BLaER1 (cell line): Measurements from ENCODE around the gene RNF223.

Source experiments
- H3K27ac ChIP-seq: shearing (Covaris generic); formaldehyde crosslinking; 2 replicates; pipeline ENCODE4 v1.8.1; 2022
- H3K27me3 ChIP-seq: shearing (Covaris generic); formaldehyde crosslinking; 2 replicates; pipeline ENCODE4 v1.8.1; 2022
- H3K36me3 ChIP-seq: shearing (Covaris generic); formaldehyde crosslinking; 2 replicates; pipeline ENCODE4 v1.8.1; 2022
- H3K4me1 ChIP-seq: shearing (Covaris generic); formaldehyde crosslinking; 2 replicates; pipeline ENCODE4 v1.8.1; 2022
- H3K4me2 ChIP-seq: shearing (Covaris generic); formaldehyde crosslinking; 2 replicates; pipeline ENCODE4 v1.8.1; 2022
- H3K4me3 ChIP-seq: shearing (Covaris generic); formaldehyde crosslinking; 2 replicates; pipeline ENCODE4 v1.8.1; 2022
- H3K9ac ChIP-seq: shearing (Covaris generic); formaldehyde crosslinking; 2 replicates; pipeline ENCODE4 v1.8.1; 2022
- H3K9me3 ChIP-seq: shearing (Covaris generic); formaldehyde crosslinking; 2 replicates; pipeline ENCODE4 v1.8.1; 2022
- H4K20me1 ChIP-seq: shearing (Covaris generic); formaldehyde crosslinking; 2 replicates; pipeline ENCODE4 v1.8.1; 2022
- Cebpa-rat ChIP-seq: shearing (Covaris generic); IDR thresholded peaks from 2 replicates; pipeline ENCODE4 v1.8.1; 2022

The RNF223 gene

DNA sequence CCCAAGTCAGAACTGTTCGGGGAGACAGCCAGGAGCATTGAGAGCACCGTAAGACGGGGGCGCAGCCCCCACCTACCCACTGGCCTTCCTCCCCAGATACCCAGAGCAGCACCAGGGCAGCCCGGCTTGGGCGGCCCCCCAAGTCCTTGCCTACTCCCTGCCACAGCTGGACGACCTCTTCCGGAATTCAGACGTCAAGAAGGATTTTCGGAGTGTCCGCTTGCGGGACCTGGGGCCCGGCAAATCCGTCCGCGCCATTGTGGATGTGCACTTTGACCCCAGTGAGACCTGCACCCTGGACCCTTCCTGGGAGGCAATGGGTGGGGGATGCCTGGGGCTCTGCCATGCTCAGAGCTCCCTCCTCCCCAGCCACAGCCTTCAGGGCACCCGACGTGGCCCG lies 26.7 kb downstream of the RNF223 start:
- Histone ChIP-seq H4K20me1 (peaks cover 32% of the 10 kb centered on the region), H3K9ac (no peak overlapping the region), H3K4me2 (no peak overlapping the region), H3K27me3 (no peaks in the 10 kb centered on the region), H3K4me1 (peaks cover 8% of the 10 kb centered on the region), H3K9me3 (no peaks in the 10 kb centered on the region), H3K27ac (no peak overlapping the region), H3K36me3 (peaks cover 79% of the 10 kb centered on the region), H3K4me3 (no peak overlapping the region)
- no peak for TF ChIP-seq Cebpa-rat

DNA sequence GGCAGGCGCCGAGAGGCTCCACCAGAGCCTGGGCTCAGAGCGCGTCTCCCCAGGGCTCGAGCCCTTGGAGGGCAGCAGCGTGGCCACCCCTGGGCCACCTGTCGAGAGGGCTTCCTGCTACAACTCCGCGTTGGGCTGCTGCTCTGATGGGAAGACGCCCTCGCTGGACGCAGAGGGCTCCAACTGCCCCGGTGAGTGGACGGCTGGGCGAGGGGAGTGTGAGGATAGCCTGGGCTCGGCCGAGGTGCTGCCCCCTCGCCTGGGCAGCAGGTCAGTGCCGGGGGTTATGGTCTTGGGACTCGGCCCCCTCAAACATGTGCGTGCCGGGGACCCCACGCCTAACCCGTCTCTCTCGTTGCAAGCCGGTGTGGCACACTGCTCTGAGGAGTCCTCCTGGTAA lies 27.3 kb downstream of the RNF223 start:
- H3K9ac ChIP-seq: no peak overlapping the region
- H3K36me3 ChIP-seq: peaks cover 79% of the 10 kb centered on the region
- TF ChIP-seq Cebpa-rat: no peak
- H3K27ac ChIP-seq: no peak overlapping the region
- peaks cover 39% of the 10 kb centered on the region for H4K20me1 ChIP-seq
- no peaks in the 10 kb centered on the region for H3K27me3 ChIP-seq
- no peak overlapping the region for H3K4me2 ChIP-seq
- H3K4me3 ChIP-seq: no peak overlapping the region
- H3K9me3 ChIP-seq: no peaks in the 10 kb centered on the region
- H3K4me1 ChIP-seq: peaks cover 8% of the 10 kb centered on the region

DNA sequence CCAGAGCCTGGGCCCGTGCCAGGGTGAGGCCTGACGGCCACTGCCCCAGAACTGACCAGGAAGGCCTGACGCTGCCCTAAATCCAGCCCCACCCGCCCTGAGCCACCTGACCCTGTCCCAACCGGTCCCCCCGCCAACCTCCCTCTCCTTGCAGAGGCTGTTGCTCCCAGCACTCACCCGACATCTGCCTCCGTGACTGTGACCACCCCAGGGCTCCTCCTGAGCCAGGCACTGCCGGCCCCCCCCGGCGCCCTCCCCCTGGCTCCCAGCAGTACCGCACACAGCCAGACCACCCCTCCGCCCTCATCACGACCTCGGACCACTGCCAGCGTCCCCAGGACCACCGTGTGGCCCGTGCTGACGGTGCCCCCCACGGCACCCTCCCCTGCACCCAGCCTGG lies 27.9 kb downstream of the RNF223 start:
- no peak for TF ChIP-seq Cebpa-rat
- no peak overlapping the region for H3K4me2 ChIP-seq
- H3K27ac ChIP-seq: no peak overlapping the region
- H3K27me3 ChIP-seq: no peaks in the 10 kb centered on the region
- H3K36me3 ChIP-seq: peaks cover 79% of the 10 kb centered on the region
- H3K4me1 ChIP-seq: peaks cover 8% of the 10 kb centered on the region
- H4K20me1 ChIP-seq: peaks cover 44% of the 10 kb centered on the region
- no peak overlapping the region for H3K4me3 ChIP-seq
- H3K9ac ChIP-seq: no peak overlapping the region
- no peaks in the 10 kb centered on the region for H3K9me3 ChIP-seq

DNA sequence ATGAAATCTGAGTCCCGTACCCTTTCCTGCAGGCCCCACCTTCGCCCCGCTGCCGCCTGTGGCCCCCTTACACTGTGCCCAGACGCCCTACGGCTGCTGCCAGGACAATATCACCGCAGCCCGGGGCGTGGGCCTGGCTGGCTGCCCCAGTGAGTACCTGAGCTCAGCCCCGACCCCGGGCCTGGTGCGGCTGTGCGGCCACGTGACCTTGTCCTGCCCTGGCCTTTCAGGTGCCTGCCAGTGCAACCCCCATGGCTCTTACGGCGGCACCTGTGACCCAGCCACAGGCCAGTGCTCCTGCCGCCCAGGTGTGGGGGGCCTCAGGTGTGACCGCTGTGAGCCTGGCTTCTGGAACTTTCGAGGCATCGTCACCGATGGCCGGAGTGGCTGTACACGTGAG lies 29.0 kb downstream of the RNF223 start:
- Histone ChIP-seq H3K4me2 (no peak overlapping the region), H3K27ac (no peak overlapping the region), H3K9ac (no peak overlapping the region), H3K4me1 (peaks cover 5% of the 10 kb centered on the region), H3K9me3 (no peaks in the 10 kb centered on the region), H3K27me3 (peaks cover 2% of the 10 kb centered on the region; the same call in 1 of the 2 replicates), H3K4me3 (no peak overlapping the region), H4K20me1 (peaks cover 51% of the 10 kb centered on the region), H3K36me3 (peaks cover 71% of the 10 kb centered on the region)
- TF ChIP-seq Cebpa-rat: no peak

DNA sequence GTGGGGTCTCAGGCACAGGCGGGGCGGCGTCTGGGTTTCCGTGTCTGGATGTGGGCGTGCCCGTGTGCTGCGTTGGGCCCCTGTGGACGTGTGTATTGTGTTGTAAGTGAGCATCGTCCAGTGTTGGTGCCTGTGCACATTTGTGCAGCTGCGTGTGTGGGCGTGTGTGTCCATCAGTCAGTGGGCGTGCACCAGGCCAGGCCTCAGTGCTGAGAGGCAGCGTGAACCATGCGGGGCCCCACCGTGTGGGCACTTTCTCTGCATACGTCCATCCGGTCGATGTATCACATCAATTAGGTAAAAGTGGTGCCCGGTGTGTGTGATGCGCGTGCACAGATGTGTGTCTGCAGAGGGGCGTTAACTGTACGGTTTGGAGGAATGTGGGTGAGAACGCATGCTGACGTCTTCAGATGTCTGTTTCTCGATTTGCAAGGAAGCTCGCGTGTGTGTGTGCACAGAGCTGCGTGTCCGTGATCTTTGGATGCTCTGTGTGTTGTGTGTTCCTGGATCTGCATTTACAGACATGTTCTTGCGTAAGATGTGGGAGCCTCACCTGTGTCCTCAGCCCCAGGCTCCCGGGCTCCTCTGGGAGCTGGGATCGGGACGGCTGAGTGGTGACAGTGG lies 29.5 kb downstream of the RNF223 start:
- TF ChIP-seq Cebpa-rat: 0 out of 2 replicates have a peak, but pooled peaks have one; percentile 24
- H3K4me3 ChIP-seq: no peak overlapping the region
- peaks cover 70% of the 10 kb centered on the region for H3K36me3 ChIP-seq
- H3K4me1 ChIP-seq: peaks cover 10% of the 10 kb centered on the region
- H4K20me1 ChIP-seq: peaks cover 56% of the 10 kb centered on the region
- H3K4me2 ChIP-seq: no peak overlapping the region
- no peaks in the 10 kb centered on the region for H3K9me3 ChIP-seq
- H3K27me3 ChIP-seq: peaks cover 6% of the 10 kb centered on the region; the same call in 1 of the 2 replicates
- H3K9ac ChIP-seq: no peak overlapping the region
- no peak overlapping the region for H3K27ac ChIP-seq

DNA sequence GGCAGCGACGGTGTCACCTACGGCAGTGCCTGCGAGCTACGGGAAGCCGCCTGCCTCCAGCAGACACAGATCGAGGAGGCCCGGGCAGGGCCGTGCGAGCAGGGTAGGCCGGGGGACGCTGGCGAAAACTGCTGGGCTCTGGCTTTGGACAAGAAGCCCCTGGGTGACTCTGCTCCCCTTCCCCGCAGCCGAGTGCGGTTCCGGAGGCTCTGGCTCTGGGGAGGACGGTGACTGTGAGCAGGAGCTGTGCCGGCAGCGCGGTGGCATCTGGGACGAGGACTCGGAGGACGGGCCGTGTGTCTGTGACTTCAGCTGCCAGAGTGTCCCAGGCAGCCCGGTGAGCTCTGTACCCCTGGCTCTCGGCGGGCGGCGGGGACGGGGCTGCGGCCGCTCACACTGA lies 30.2 kb downstream of the RNF223 start:
- Histone ChIP-seq H3K27ac (no peak overlapping the region), H4K20me1 (peaks cover 61% of the 10 kb centered on the region), H3K27me3 (peaks cover 6% of the 10 kb centered on the region; the same call in 1 of the 2 replicates), H3K4me3 (no peak overlapping the region), H3K9me3 (no peaks in the 10 kb centered on the region), H3K36me3 (peaks cover 66% of the 10 kb centered on the region), H3K4me2 (no peak overlapping the region), H3K9ac (no peak overlapping the region), H3K4me1 (peaks cover 17% of the 10 kb centered on the region)
- no peak for TF ChIP-seq Cebpa-rat

DNA sequence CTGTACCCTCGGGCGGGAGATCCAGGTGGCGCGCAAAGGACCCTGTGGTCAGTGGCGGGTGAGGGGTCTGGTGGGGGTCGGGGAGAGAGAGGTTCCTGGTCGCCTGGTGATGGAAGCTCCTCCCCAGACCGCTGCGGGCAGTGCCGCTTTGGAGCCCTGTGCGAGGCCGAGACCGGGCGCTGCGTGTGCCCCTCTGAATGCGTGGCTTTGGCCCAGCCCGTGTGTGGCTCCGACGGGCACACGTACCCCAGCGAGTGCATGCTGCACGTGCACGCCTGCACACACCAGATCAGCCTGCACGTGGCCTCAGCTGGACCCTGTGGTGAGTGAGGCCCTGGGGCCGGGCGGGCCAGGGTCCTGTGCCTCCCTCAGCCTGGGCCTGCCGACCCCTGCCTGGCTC lies 30.7 kb downstream of the RNF223 start:
- Histone ChIP-seq H3K9me3 (no peaks in the 10 kb centered on the region), H3K4me3 (no peak overlapping the region), H3K4me2 (no peak overlapping the region), H3K4me1 (peaks cover 22% of the 10 kb centered on the region), H3K27ac (no peak overlapping the region), H3K27me3 (peaks cover 6% of the 10 kb centered on the region; the same call in 1 of the 2 replicates), H4K20me1 (peaks cover 66% of the 10 kb centered on the region), H3K36me3 (peaks cover 66% of the 10 kb centered on the region), H3K9ac (no peak overlapping the region)
- no peak for TF ChIP-seq Cebpa-rat

DNA sequence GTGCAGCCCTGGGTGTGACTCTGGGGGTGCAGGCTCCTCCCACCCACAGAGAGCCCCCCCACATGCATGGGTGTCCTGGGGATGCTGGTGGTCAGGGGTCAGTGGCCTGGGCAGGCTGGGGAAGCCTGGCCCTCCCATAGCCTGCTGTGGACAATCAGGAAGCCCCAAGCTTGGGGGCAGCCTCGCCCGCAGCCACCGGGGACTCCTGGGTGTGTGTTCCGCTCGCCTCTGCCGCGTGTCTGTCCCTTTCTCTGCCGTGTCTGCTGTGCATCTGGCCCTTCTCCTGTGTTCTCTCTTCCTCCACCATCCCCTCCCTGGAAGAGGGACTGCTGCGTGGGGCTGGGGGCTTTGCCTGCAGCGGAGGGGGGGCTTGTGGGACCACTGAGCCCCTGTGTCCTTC lies 31.3 kb downstream of the RNF223 start:
- H3K9me3 ChIP-seq: no peaks in the 10 kb centered on the region
- H3K9ac ChIP-seq: no peak overlapping the region
- TF ChIP-seq Cebpa-rat: no peak
- peaks cover 6% of the 10 kb centered on the region; the same call in 1 of the 2 replicates for H3K27me3 ChIP-seq
- peaks cover 72% of the 10 kb centered on the region for H4K20me1 ChIP-seq
- peaks cover 66% of the 10 kb centered on the region for H3K36me3 ChIP-seq
- H3K4me2 ChIP-seq: no peak overlapping the region
- H3K27ac ChIP-seq: no peak overlapping the region
- H3K4me3 ChIP-seq: no peak overlapping the region
- peaks cover 28% of the 10 kb centered on the region for H3K4me1 ChIP-seq

DNA sequence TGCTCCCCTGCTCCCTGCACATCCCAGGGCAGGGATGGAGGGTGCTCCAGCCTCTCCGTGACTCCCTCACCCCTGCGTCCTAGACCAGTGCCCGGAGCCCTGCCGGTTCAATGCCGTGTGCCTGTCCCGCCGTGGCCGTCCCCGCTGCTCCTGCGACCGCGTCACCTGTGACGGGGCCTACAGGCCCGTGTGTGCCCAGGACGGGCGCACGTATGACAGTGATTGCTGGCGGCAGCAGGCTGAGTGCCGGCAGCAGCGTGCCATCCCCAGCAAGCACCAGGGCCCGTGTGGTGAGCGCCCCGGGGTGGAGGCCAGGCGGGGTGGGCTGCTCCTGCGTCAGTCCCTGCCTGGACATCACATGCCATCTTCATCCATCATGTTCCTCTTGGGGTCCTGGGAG lies 32.2 kb downstream of the RNF223 start:
- Histone ChIP-seq H3K27ac (no peak overlapping the region), H3K4me3 (no peak overlapping the region), H4K20me1 (peaks cover 81% of the 10 kb centered on the region), H3K4me1 (peaks cover 37% of the 10 kb centered on the region), H3K4me2 (no peak overlapping the region), H3K9ac (no peak overlapping the region), H3K9me3 (no peaks in the 10 kb centered on the region), H3K36me3 (peaks cover 56% of the 10 kb centered on the region), H3K27me3 (peaks cover 6% of the 10 kb centered on the region; the same call in 1 of the 2 replicates)
- no peak for TF ChIP-seq Cebpa-rat

DNA sequence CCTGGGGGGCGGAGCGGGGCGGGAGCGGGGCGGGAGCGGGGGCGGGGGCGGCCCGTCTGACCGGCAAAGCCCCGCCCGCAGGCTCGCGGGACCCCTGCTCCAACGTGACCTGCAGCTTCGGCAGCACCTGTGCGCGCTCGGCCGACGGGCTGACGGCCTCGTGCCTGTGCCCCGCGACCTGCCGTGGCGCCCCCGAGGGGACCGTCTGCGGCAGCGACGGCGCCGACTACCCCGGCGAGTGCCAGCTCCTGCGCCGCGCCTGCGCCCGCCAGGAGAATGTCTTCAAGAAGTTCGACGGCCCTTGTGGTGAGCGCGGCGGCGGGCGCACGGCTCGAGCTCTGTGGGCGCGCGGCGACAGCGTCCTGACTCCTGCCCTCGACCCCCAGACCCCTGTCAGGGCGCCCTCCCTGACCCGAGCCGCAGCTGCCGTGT lies 33.0 kb downstream of the RNF223 start:
- TF ChIP-seq Cebpa-rat: no peak
- no peak overlapping the region; the same call in 1 of the 2 replicates for H3K4me2 ChIP-seq
- H3K9ac ChIP-seq: no peak overlapping the region
- H3K27ac ChIP-seq: no peak overlapping the region
- H3K4me1 ChIP-seq: peaks cover 45% of the 10 kb centered on the region
- H3K36me3 ChIP-seq: peaks cover 52% of the 10 kb centered on the region
- H3K9me3 ChIP-seq: no peaks in the 10 kb centered on the region
- H3K4me3 ChIP-seq: no peak overlapping the region
- H3K27me3 ChIP-seq: peaks cover 6% of the 10 kb centered on the region; the same call in 1 of the 2 replicates
- H4K20me1 ChIP-seq: peaks cover 89% of the 10 kb centered on the region
